ENCODE results near the gene DDX10. TPM values are rescaled to one million over a fixed set of nuclear protein-coding genes. Genes with fewer than 3 reads are reported as not detected.

The DDX10 gene
- total and polyA plus RNA-seq, 10 donors, result 17.5 to 39.3 (median 23.0) TPM

DNA sequence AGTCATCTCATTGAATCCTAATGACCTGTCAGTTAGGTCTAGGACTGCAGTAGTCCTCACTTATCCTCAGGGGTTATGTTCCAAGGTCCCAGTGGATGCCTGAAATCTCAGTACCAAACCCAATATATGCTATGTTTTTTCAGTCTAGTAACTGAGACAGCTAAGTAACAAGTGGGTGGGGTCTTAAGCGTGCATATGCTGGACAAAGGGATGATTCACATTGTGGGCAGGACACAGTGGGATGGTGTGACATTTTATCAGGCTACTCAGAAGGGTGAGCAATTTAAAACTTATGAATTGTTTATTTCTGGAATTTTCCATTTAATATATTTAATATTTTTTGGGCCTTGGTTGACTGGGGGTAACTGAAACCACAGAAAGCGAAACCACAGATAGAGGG, 29.0 kb downstream of the DDX10 start:
- DNase-seq, result no peak
- peaks cover 0 to 7% (median 0%) of the 10 kb centered on the region in 6 donors for H3K4me1 ChIP-seq
- intact Hi-C loops (cut with DNase I; ENCODE audit: low total_unique reads), result loop anchor here (10.0 kb wide), 1 partner anchor 1011 kb away; no protein-coding TSS in a partner anchor
- TF ChIP-seq, protein P1, sequence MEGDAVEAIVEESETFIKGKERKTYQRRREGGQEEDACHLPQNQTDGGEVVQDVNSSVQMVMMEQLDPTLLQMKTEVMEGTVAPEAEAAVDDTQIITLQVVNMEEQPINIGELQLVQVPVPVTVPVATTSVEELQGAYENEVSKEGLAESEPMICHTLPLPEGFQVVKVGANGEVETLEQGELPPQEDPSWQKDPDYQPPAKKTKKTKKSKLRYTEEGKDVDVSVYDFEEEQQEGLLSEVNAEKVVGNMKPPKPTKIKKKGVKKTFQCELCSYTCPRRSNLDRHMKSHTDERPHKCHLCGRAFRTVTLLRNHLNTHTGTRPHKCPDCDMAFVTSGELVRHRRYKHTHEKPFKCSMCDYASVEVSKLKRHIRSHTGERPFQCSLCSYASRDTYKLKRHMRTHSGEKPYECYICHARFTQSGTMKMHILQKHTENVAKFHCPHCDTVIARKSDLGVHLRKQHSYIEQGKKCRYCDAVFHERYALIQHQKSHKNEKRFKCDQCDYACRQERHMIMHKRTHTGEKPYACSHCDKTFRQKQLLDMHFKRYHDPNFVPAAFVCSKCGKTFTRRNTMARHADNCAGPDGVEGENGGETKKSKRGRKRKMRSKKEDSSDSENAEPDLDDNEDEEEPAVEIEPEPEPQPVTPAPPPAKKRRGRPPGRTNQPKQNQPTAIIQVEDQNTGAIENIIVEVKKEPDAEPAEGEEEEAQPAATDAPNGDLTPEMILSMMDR (IDR thresholded peaks at IDR 0.05 in 8 of 11, conservative IDR thresholded peaks at IDR 0.05 in 3 of 11), result no peak
- TF ChIP-seq POLR2AphosphoS5 (IDR thresholded peaks at IDR 0.05), result no peak
- TF ChIP-seq POLR2A (IDR thresholded peaks at IDR 0.05), result no peak
- H3K27ac ChIP-seq, result no peak overlapping the region
- H3K27me3 ChIP-seq (replicated peaks in 1 of 7), result no peaks in the 10 kb centered on the region
- H3K4me3 ChIP-seq, result no peak overlapping the region
- 87 to 94% (median 92%) methylated on average over 2 of the region's 2 CpGs for WGBS, 5 donors
- peaks cover 0 to 79% (median 43%) of the 10 kb centered on the region in 6 donors for H3K36me3 ChIP-seq
- H3K9me3 ChIP-seq, result no peaks in the 10 kb centered on the region

DNA sequence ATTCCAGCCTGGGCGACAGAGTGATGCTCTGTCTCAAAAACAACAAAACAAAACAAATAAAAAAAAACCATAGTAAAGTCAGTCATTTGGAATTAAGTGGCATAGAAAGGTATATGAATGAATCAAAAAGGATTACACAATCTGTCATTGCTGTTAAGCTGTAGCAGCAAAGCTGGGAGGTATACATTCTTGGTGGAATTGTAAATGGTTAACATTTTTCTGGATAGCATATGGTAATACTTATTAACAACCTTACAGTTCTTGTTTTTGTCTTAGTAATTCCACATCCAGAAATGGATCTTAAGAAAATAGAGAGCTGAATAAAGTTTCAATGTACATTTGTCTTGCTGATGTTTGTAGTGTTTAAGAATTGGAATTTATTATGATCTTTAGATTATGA, 30.0 kb downstream of the DDX10 start:
- intact Hi-C loops (cut with DNase I; ENCODE audit: low total_unique reads), result loop anchor here (10.0 kb wide), 1 partner anchor 1010 kb away; no protein-coding TSS in a partner anchor
- 85 to 95% (median 92%) methylated on average over 1 of the region's 1 CpG for WGBS, 5 donors
- no peaks in the 10 kb centered on the region for H3K27me3 ChIP-seq (replicated peaks in 1 of 7)

DNA sequence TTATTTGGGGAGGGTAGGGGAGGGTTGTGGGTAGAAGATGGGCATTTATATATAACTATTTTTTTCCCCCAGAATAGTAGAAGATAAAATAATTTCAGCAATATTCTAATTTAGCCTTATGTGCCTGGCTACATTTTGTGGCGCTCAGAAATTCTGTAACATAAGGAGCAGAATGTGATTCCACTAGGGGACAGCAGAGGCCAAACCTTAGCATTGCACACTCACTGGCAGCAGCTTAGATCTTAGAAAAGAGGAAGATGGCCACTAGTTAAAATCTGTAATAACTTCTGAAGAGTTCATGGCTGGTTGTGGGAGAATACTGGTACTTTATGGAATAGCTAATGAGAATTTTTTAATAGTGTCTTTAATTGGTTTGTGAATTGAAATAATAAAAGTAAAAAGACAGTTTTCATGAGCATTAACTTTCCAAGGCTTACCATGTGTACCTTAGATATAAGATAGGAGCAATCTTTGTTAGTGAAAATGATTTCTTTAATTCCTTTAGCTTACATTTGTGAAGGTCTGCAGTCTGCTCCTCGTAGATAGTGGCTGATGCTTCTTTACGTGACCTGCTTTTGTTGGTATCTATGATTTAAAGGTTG, 33.1 kb downstream of the DDX10 start:
- WGBS, 5 donors, result 63 to 83% (median 73%) methylated on average over 3 of the region's 3 CpGs
- no peak overlapping the region for H3K27ac ChIP-seq
- DNase-seq, result no peak
- H3K36me3 ChIP-seq, result peaks cover 0 to 71% (median 18%) of the 10 kb centered on the region in 6 donors
- no peak overlapping the region for H3K4me3 ChIP-seq
- H3K27me3 ChIP-seq (replicated peaks in 1 of 7), result no peaks in the 10 kb centered on the region
- H3K9me3 ChIP-seq, result no peaks in the 10 kb centered on the region
- peaks cover 0 to 7% (median 0%) of the 10 kb centered on the region in 6 donors for H3K4me1 ChIP-seq
- intact Hi-C loops (cut with DNase I; ENCODE audit: low total_unique reads), result loop anchor here (10.0 kb wide), 1 partner anchor 1007 kb away; no protein-coding TSS in a partner anchor
- TF ChIP-seq, protein P1 (IDR thresholded peaks at IDR 0.05 in 8 of 11, conservative IDR thresholded peaks at IDR 0.05 in 3 of 11), result peak; percentile 39 to 73 (median 61)
- no peak for TF ChIP-seq POLR2A (IDR thresholded peaks at IDR 0.05)

More for the DNA sequence above, 30.0 kb downstream of the DDX10 start:
- no peak overlapping the region for H3K4me3 ChIP-seq
- H3K9me3 ChIP-seq, result no peaks in the 10 kb centered on the region
- no peak for DNase-seq
- TF ChIP-seq, protein P1 (IDR thresholded peaks at IDR 0.05 in 8 of 11, conservative IDR thresholded peaks at IDR 0.05 in 3 of 11), result no peak
- TF ChIP-seq POLR2A (IDR thresholded peaks at IDR 0.05), result no peak
- TF ChIP-seq POLR2AphosphoS5 (IDR thresholded peaks at IDR 0.05), result no peak
- H3K36me3 ChIP-seq, result peaks cover 0 to 79% (median 37%) of the 10 kb centered on the region in 6 donors
- H3K27ac ChIP-seq, result no peak overlapping the region
- peaks cover 0 to 7% (median 0%) of the 10 kb centered on the region in 6 donors for H3K4me1 ChIP-seq

DNA sequence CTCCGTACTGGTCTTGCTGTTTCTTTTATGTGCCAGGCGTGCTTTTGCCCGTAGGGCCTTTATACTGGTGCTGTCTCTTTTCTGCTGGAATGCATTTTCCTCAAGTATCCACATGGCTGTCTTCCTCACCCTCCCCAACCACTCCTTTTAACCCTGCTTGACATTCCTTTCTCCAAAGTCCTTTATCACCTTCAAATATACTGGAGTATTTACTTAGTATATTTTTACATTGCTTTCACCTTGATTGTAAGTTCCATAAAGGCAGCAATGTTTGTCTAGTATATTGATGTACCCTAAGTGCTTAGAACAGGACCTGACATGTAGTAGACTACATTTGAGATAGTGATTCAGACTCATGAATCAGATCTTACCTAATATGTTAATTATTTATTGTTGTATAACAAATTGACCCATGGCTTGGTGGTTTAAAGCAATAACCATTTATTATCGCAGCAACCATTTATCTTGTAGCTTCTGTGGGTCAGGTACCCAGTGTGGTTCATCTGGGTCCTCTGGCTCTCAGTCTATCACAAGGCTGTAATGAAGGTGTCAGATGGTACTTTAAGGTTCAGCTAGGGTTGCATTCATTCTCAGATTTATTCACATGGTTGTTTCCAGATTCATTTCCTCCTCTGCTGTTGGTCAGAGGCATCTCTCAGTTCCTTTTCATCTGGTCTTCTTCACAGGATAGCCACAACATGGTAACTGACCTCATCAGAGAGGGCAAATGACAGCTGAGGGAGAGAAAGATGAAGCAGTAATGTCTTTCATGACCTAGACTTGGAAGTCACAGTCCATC, 34.2 kb downstream of the DDX10 start:
- intact Hi-C loops (cut with DNase I; ENCODE audit: low total_unique reads), result loop anchor here (10.0 kb wide), 1 partner anchor 1006 kb away; no protein-coding TSS in a partner anchor
- no peaks in the 10 kb centered on the region for H3K9me3 ChIP-seq
- no peaks in the 10 kb centered on the region for H3K27me3 ChIP-seq (replicated peaks in 1 of 7)
- H3K36me3 ChIP-seq, result peaks cover 0 to 70% (median 8%) of the 10 kb centered on the region in 6 donors
- peaks cover 0 to 7% (median 0%) of the 10 kb centered on the region in 6 donors for H3K4me1 ChIP-seq
- H3K4me3 ChIP-seq, result no peak overlapping the region
- no peak for TF ChIP-seq POLR2AphosphoS5 (IDR thresholded peaks at IDR 0.05)
- TF ChIP-seq POLR2A (IDR thresholded peaks at IDR 0.05), result no peak
- TF ChIP-seq, protein P1 (IDR thresholded peaks at IDR 0.05 in 8 of 11, conservative IDR thresholded peaks at IDR 0.05 in 3 of 11), result no peak
- 95 to 98% (median 96%) methylated on average over 4 of the region's 4 CpGs for WGBS, 5 donors
- no peak overlapping the region for H3K27ac ChIP-seq
- no peak for DNase-seq

Data from spleen (tissue), 11 donors.